Panc1 (cell line): Measurements from ENCODE around the gene CCDC167. TPM values are rescaled to one million over a fixed set of nuclear protein-coding genes. Genes with fewer than 3 reads are reported as not detected.

Source experiments
- ATAC-seq: fragments of 200-7000 bp; cut with Tn5 transposase; 2 replicates; pipeline ENCODE4 v1.9.1; 2020; ENCODE audit warnings: mild to moderate bottlenecking, moderate library complexity
- BruUV-seq: library from RNA; stranded (reverse); fragments of 400-500 nt; replicated peaks from 2 replicates; lab custom pipeline; 2021; lab: Mats Ljungman, UMichigan
- CTCF ChIA-PET: fragments of 300-600 bp; sonication (Branson Sonifier 250); formaldehyde crosslinking; loops from one replicate; lab custom pipeline; 2022; ENCODE audit warnings: antibody characterized with exemption; lab: Charles Lee
- POLR2A ChIA-PET: fragments of 300-600 bp; sonication (Branson Sonifier 250); formaldehyde crosslinking; loops from one replicate; lab custom pipeline; 2022; ENCODE audit warnings: antibody characterized with exemption; lab: Charles Lee
- DNase-seq: peaks from one replicate; pipeline ENCODE4 v3.0.0-alpha.2; 2010; ENCODE audit warnings: low read depth, low spot score
- H3K27ac ChIP-seq: 2 replicates; pipeline ENCODE4 v1.5.1; 2011; ENCODE audit warnings: mild to moderate bottlenecking, low read length, inconsistent platforms
- H3K27me3 ChIP-seq: fragments of 200-500 bp; sonication (Bioruptor generic); 2 replicates; pipeline ENCODE4 v1.6.0; 2014; ENCODE audit warnings: low read length, inconsistent platforms; ENCODE audit not compliant: control insufficient read depth, insufficient read depth
- H3K36me3 ChIP-seq: fragments of 200-500 bp; sonication (Bioruptor generic); 2 replicates; pipeline ENCODE4 v1.5.1; 2014; ENCODE audit warnings: inconsistent platforms, mild to moderate bottlenecking, low read length, moderate library complexity; ENCODE audit not compliant: control insufficient read depth, insufficient read depth
- H3K4me1 ChIP-seq: 2 replicates; pipeline ENCODE4 v1.5.1; 2011; ENCODE audit warnings: inconsistent platforms, mild to moderate bottlenecking, low read length, moderate library complexity; ENCODE audit not compliant: control insufficient read depth, insufficient read depth
- H3K4me3 ChIP-seq, 2 experiments: 2 replicates each; pipeline ENCODE4 v1.5.1; 2011 to 2012; ENCODE audit warnings: low read depth in 2 of 2, low read length in 2 of 2, mild to moderate bottlenecking in 2 of 2, inconsistent platforms in 1 of 2, moderate library complexity in 1 of 2
- H3K9me3 ChIP-seq: fragments of 200-500 bp; sonication (Bioruptor generic); 2 replicates; pipeline ENCODE4 v1.5.1; 2014; ENCODE audit warnings: low read depth, mild to moderate bottlenecking, inconsistent platforms, low read length, moderate library complexity; ENCODE audit not compliant: control insufficient read depth, insufficient read depth
- POLR2AphosphoS5 ChIP-seq: IDR thresholded peaks from 2 replicates; pipeline ENCODE4 v1.6.1; 2012; ENCODE audit warnings: mild to moderate bottlenecking, low read depth, low read length, moderate library complexity
- SIN3A ChIP-seq: IDR thresholded peaks from 2 replicates; pipeline ENCODE4 v1.6.1; 2012; ENCODE audit warnings: low read depth, mild to moderate bottlenecking, low read length, moderate library complexity, borderline replicate concordance; ENCODE audit not compliant: insufficient read depth
- TCF7L2 ChIP-seq: IDR thresholded peaks from 2 replicates; pipeline ENCODE4 v1.6.1; 2011; ENCODE audit warnings: mild to moderate bottlenecking, low read depth, low read length, inconsistent platforms
- in situ Hi-C: cut with HindIII; loops from 2 replicates; pipeline ENCODE4 v1.10.0; 2016; ENCODE audit warnings: low sequenced_read_pairs, low pct_unique_long_range_greater_than_20kb
- intact Hi-C: fragments of 100-400 bp; cut with micrococcal nuclease; formaldehyde crosslinking; loops from one replicate; pipeline ENCODE4 v1.10.0; 2022; ENCODE audit not compliant: unreplicated experiment
- total RNA-seq: library from RNA; stranded (reverse); gene quantifications from one replicate; pipeline ENCODE4 v1.2.1, GENCODE V29; 2021; ENCODE audit not compliant: unreplicated experiment
- TF ChIP-seq, protein P1 (sequence below): fragments of 450-650 bp; IDR thresholded peaks from 2 replicates; pipeline ENCODE4 v1.5.1; 2017; ENCODE audit warnings: mild to moderate bottlenecking
- TF ChIP-seq, protein P2 (sequence below), 2 experiments: IDR thresholded peaks; 2 replicates each; pipeline ENCODE4 v1.6.1; 2011 to 2012; ENCODE audit warnings: low read depth in 2 of 2, control low read depth in 1 of 2, low read length in 1 of 2, mild to moderate bottlenecking in 1 of 2, moderate library complexity in 1 of 2; ENCODE audit not compliant: insufficient read depth in 1 of 2

The CCDC167 gene
- total RNA-seq, 1 experiment from 2014 or later = 57.6 TPM

DNA sequence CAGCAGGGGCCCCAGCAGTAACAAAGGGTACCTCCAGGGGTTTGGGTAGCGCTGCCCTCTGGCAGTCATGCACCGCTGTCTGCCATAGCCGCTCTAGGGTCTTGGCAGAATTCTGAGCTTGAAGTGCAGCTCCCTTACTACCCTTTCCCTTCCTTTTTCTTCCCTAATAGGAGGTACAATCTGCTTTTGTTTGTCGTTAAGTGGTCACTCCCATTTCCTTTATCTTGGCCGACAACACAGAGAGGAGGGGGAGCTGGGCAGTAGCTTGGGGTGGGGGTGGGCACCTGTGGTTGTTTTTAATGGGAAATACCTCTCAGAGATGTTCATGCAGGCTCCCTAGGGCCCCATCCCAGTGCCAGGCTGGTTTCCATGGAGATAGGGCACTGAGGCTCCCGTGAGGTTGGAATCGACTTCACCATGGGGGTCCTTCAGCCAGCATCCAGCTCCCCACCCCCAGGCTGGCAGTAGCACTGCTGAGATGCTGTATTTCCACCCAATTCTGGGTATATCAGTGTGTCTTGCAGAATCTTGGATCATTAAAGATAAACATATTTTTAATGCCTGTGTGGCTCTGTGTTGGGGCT is 18.6 kb downstream of the CCDC167 start:
- no peaks in the 10 kb centered on the region for H3K9me3 ChIP-seq
- in situ Hi-C loops = no loop called here
- DNase-seq (no peak), ATAC-seq (no peak)
- intact Hi-C loops = loop anchor here (5.0 kb wide), 1 partner anchor 211 kb away; no protein-coding TSS in a partner anchor
- BruUV-seq = no TSS peak
- no peak overlapping the region for H3K27ac ChIP-seq
- no peaks in the 10 kb centered on the region for H3K36me3 ChIP-seq
- ChIA-PET POLR2A (interaction anchor here (0.6 kb wide), 1 partner anchor 85 kb away, joined by 4 read pairs; no protein-coding TSS in a partner anchor), CTCF (interaction anchor here (0.8 kb wide), 1 partner anchor 169 kb away, joined by 3 read pairs; no protein-coding TSS in a partner anchor)
- H3K4me1 ChIP-seq = peaks cover 9% of the 10 kb centered on the region
- H3K27me3 ChIP-seq = no peaks in the 10 kb centered on the region
- TF ChIP-seq, protein P1, sequence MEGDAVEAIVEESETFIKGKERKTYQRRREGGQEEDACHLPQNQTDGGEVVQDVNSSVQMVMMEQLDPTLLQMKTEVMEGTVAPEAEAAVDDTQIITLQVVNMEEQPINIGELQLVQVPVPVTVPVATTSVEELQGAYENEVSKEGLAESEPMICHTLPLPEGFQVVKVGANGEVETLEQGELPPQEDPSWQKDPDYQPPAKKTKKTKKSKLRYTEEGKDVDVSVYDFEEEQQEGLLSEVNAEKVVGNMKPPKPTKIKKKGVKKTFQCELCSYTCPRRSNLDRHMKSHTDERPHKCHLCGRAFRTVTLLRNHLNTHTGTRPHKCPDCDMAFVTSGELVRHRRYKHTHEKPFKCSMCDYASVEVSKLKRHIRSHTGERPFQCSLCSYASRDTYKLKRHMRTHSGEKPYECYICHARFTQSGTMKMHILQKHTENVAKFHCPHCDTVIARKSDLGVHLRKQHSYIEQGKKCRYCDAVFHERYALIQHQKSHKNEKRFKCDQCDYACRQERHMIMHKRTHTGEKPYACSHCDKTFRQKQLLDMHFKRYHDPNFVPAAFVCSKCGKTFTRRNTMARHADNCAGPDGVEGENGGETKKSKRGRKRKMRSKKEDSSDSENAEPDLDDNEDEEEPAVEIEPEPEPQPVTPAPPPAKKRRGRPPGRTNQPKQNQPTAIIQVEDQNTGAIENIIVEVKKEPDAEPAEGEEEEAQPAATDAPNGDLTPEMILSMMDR = no peak
- TF ChIP-seq, protein P2, sequence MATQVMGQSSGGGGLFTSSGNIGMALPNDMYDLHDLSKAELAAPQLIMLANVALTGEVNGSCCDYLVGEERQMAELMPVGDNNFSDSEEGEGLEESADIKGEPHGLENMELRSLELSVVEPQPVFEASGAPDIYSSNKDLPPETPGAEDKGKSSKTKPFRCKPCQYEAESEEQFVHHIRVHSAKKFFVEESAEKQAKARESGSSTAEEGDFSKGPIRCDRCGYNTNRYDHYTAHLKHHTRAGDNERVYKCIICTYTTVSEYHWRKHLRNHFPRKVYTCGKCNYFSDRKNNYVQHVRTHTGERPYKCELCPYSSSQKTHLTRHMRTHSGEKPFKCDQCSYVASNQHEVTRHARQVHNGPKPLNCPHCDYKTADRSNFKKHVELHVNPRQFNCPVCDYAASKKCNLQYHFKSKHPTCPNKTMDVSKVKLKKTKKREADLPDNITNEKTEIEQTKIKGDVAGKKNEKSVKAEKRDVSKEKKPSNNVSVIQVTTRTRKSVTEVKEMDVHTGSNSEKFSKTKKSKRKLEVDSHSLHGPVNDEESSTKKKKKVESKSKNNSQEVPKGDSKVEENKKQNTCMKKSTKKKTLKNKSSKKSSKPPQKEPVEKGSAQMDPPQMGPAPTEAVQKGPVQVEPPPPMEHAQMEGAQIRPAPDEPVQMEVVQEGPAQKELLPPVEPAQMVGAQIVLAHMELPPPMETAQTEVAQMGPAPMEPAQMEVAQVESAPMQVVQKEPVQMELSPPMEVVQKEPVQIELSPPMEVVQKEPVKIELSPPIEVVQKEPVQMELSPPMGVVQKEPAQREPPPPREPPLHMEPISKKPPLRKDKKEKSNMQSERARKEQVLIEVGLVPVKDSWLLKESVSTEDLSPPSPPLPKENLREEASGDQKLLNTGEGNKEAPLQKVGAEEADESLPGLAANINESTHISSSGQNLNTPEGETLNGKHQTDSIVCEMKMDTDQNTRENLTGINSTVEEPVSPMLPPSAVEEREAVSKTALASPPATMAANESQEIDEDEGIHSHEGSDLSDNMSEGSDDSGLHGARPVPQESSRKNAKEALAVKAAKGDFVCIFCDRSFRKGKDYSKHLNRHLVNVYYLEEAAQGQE (IDR thresholded peaks at IDR 0.05; ENCODE audit: insufficient read depth in 1 of 2, low read depth in 2 of 2, low read length in 1 of 2) = no peak
- no peak for TF ChIP-seq SIN3A
- no peak for TF ChIP-seq TCF7L2
- TF ChIP-seq POLR2AphosphoS5 = no peak
- no peak overlapping the region for H3K4me3 ChIP-seq

DNA sequence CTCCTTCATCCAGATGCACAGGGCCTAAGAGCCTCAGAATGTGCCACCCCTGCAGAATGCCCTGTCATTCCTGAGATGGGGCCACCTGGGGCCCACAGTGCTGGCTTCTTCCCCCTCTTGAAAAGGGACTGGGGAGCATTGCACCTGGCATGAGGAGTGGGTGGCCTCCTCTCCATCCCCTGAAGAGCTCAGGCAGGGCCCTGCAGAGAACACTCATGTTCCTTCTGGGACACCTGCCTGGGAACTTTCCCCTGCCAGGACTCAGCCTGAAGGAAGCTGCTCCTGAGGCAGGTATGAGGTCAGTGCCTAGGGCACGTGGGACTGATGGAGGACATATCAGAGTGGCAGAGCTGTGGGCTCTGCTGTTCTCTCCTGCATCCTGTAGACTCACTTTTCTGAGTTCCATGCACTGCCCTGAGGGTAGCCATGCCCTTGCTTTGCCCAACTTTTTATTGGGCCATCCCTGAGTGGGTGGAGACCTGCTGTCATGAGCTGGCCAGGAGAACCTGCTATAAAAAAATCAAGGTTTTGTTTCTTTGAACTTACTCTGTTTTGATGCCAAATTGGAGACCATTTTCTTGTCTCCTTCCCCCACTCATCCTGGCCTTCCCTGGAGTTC is 19.5 kb downstream of the CCDC167 start:
- Histone ChIP-seq H3K4me1 (peaks cover 6% of the 10 kb centered on the region), H3K4me3 (no peak overlapping the region), H3K27me3 (no peaks in the 10 kb centered on the region), H3K27ac (no peak overlapping the region), H3K9me3 (no peaks in the 10 kb centered on the region), H3K36me3 (no peaks in the 10 kb centered on the region)
- ChIA-PET POLR2A (interaction anchor here (0.6 kb wide), 1 partner anchor 85 kb away, joined by 4 read pairs; no protein-coding TSS in a partner anchor), CTCF (no interaction called here)
- intact Hi-C loops (loop anchor here (5.0 kb wide), 1 partner anchor 212 kb away; no protein-coding TSS in a partner anchor), in situ Hi-C loops (no loop called here)
- no TSS peak for BruUV-seq
- DNase-seq (no peak), ATAC-seq (no peak)
- TF ChIP-seq, protein P1 = no peak
- TF ChIP-seq TCF7L2 = no peak
- TF ChIP-seq, protein P2 (IDR thresholded peaks at IDR 0.05; ENCODE audit: insufficient read depth in 1 of 2, low read depth in 2 of 2, low read length in 1 of 2) = no peak
